ENCODE data around the gene THSD7A. TPM values are rescaled to one million over a fixed set of nuclear protein-coding genes. Genes with fewer than 3 reads are reported as not detected.

Gene THSD7A
- total and polyA plus RNA-seq, 2 of the 4 experiments (the other 2 are of a cell fraction) = 0.02 to 0.18 TPM

DNA sequence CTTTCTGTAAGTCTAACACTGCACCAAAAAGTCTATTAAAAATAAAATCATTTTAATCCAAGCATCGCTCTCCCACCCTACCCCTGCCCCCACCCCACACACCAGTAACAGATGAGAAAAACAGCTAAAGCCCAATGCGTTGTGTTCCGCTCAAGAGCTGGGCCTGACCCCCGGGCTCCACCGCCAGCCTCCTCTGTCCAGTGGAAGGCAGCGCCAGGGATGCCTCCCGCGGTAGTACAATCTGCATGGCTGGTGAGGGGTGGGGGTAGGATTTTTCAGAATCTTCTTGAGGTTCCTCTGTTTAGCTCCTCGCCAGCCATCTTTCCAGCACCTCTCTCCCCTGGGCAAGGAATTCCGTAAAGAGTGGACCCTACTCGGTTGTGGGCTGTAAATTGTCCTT, 12.1 kb downstream of the THSD7A start:
- no peak overlapping the region for H2AK5ac ChIP-seq (ENCODE audit: low read depth, low read length)
- no peak overlapping the region for H2BK20ac ChIP-seq (ENCODE audit: low read depth, low read length)
- intact Hi-C loops (cut with micrococcal nuclease) = no loop called here
- in situ Hi-C loops (cut with MboI; ENCODE audit: low sequenced_read_pairs) = no loop called here
- no peak overlapping the region for H3K23ac ChIP-seq (ENCODE audit: low read depth, low read length)
- no peak overlapping the region for H3K14ac ChIP-seq (replicated peaks; ENCODE audit: low read depth, low read length)
- no peak overlapping the region for H2AK9ac ChIP-seq (replicated peaks; ENCODE audit: low read depth, low read length, poor library complexity)
- TF ChIP-seq MAFK (IDR thresholded peaks at IDR 0.05; ENCODE audit: low read depth, low read length) = no peak
- no peak for TF ChIP-seq POLR2A (IDR thresholded peaks at IDR 0.05; ENCODE audit: low read depth, low read length)
- no peak for TF ChIP-seq MXI1 (IDR thresholded peaks at IDR 0.05; ENCODE audit: borderline replicate concordance, low read depth, low read length)
- no peak for TF ChIP-seq RCOR1 (IDR thresholded peaks at IDR 0.05; ENCODE audit: insufficient replicate concordance, low read length)
- TF ChIP-seq SMC3 (IDR thresholded peaks at IDR 0.05; ENCODE audit: low read depth, low read length) = no peak
- no peak for TF ChIP-seq RFX5 (IDR thresholded peaks at IDR 0.05; ENCODE audit: low read depth, low read length)
- no peak for TF ChIP-seq CHD1 (IDR thresholded peaks at IDR 0.05; ENCODE audit: low read depth, low read length)
- no peak for TF ChIP-seq CEBPB (IDR thresholded peaks at IDR 0.05; ENCODE audit: low read depth, low read length)
- TF ChIP-seq, protein P1, sequence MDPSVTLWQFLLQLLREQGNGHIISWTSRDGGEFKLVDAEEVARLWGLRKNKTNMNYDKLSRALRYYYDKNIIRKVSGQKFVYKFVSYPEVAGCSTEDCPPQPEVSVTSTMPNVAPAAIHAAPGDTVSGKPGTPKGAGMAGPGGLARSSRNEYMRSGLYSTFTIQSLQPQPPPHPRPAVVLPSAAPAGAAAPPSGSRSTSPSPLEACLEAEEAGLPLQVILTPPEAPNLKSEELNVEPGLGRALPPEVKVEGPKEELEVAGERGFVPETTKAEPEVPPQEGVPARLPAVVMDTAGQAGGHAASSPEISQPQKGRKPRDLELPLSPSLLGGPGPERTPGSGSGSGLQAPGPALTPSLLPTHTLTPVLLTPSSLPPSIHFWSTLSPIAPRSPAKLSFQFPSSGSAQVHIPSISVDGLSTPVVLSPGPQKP (IDR thresholded peaks at IDR 0.05; ENCODE audit: borderline replicate concordance, low read depth, low read length) = no peak
- TF ChIP-seq, protein P2, sequence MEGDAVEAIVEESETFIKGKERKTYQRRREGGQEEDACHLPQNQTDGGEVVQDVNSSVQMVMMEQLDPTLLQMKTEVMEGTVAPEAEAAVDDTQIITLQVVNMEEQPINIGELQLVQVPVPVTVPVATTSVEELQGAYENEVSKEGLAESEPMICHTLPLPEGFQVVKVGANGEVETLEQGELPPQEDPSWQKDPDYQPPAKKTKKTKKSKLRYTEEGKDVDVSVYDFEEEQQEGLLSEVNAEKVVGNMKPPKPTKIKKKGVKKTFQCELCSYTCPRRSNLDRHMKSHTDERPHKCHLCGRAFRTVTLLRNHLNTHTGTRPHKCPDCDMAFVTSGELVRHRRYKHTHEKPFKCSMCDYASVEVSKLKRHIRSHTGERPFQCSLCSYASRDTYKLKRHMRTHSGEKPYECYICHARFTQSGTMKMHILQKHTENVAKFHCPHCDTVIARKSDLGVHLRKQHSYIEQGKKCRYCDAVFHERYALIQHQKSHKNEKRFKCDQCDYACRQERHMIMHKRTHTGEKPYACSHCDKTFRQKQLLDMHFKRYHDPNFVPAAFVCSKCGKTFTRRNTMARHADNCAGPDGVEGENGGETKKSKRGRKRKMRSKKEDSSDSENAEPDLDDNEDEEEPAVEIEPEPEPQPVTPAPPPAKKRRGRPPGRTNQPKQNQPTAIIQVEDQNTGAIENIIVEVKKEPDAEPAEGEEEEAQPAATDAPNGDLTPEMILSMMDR (conservative IDR thresholded peaks at IDR 0.05; ENCODE audit: low read depth, low read length) = no peak
- TF ChIP-seq BHLHE40 (IDR thresholded peaks at IDR 0.05; ENCODE audit: low read depth, low read length) = no peak
- TF ChIP-seq, protein P3, sequence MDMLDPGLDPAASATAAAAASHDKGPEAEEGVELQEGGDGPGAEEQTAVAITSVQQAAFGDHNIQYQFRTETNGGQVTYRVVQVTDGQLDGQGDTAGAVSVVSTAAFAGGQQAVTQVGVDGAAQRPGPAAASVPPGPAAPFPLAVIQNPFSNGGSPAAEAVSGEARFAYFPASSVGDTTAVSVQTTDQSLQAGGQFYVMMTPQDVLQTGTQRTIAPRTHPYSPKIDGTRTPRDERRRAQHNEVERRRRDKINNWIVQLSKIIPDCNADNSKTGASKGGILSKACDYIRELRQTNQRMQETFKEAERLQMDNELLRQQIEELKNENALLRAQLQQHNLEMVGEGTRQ (IDR thresholded peaks at IDR 0.05; ENCODE audit: low read depth, low read length) = no peak
- no peak for TF ChIP-seq RAD21 (IDR thresholded peaks at IDR 0.05; ENCODE audit: low read length)
- no peaks in the 10 kb centered on the region for H3K27me3 ChIP-seq (ENCODE audit: control insufficient read depth, insufficient read depth, low read length)
- no peak overlapping the region for H3K9ac ChIP-seq (ENCODE audit: low read depth, low read length)
- H4K91ac ChIP-seq (ENCODE audit: insufficient read depth, low read depth, low read length) = no peak overlapping the region
- ATAC-seq (ENCODE audit: low read depth) (no peak), DNase-seq (no peak)
- H3K18ac ChIP-seq (ENCODE audit: low read depth, low read length) = no peak overlapping the region
- H2BK120ac ChIP-seq (ENCODE audit: low read depth, low read length) = no peak overlapping the region
- H3K4me2 ChIP-seq (ENCODE audit: low read depth, low read length) = no peak overlapping the region
- H4K8ac ChIP-seq (ENCODE audit: low read depth in 2 of 2, low read length in 2 of 2) = no peak overlapping the region
- no TSS peak for BruUV-seq (replicated peaks)
- POLR2A ChIA-PET (ENCODE audit: unreplicated experiment) = no interaction called here
- no peak overlapping the region for H2AFZ ChIP-seq (replicated peaks; ENCODE audit: low read length, poor library complexity)
- no peaks in the 10 kb centered on the region for H3K4me1 ChIP-seq (ENCODE audit: control insufficient read depth, insufficient read depth, low read length)
- 80% methylated on average over 1 of the region's 11 CpGs; no CpG with 5 or more reads in 1 of the 2 experiments for WGBS, 2 experiments (ENCODE audit: extremely low coverage in 2 of 2, insufficient read length in 1 of 2)
- dilution Hi-C loops (cut with HindIII; ENCODE audit: low sequenced_read_pairs, unreplicated experiment) = no loop called here
- H3K9me3 ChIP-seq (ENCODE audit: control insufficient read depth, insufficient read depth, low read length) = no peaks in the 10 kb centered on the region
- H3K36me3 ChIP-seq (ENCODE audit: control insufficient read depth, insufficient read depth, low read length) = no peaks in the 10 kb centered on the region
- no peaks in the 10 kb centered on the region for H3K9me1 ChIP-seq (ENCODE audit: insufficient read depth, low read length)
- H3K4me3 ChIP-seq (ENCODE audit: insufficient read depth, low read depth, low read length) = no peak overlapping the region
- no peak overlapping the region for H2BK15ac ChIP-seq (ENCODE audit: low read depth, low read length)
- no peaks in the 10 kb centered on the region for H4K20me1 ChIP-seq (ENCODE audit: insufficient read depth, low read length)
- H3K4ac ChIP-seq (ENCODE audit: low read depth, low read length) = no peak overlapping the region
- H3K27ac ChIP-seq (ENCODE audit: insufficient read depth, low read length) = no peak overlapping the region
- CTCF ChIA-PET = interaction anchor here (0.5 kb wide), 1 partner anchor 43 kb away, joined by 3 read pairs; no protein-coding TSS in a partner anchor
- no peak overlapping the region for H2BK5ac ChIP-seq (ENCODE audit: low read depth, low read length, poor library complexity, severe bottlenecking)
- no peak overlapping the region for H3K56ac ChIP-seq (ENCODE audit: extremely low read depth, insufficient read depth, low read length)
- H4K5ac ChIP-seq (ENCODE audit: low read depth, low read length) = no peak overlapping the region
- no peaks in the 10 kb centered on the region for H3K79me1 ChIP-seq (ENCODE audit: low read depth in 1 of 2, low read length in 2 of 2)

Measured in IMR-90 (cell line).